Islet of Langerhans (tissue), 1 donor: ENCODE results near the gene IMPA2.

Source experiments
- FAIRE-seq: peaks from one replicate; lab custom pipeline; 2011; peaks lifted over from hg19 to GRCh38; lab: Jason Lieb, UNC

The IMPA2 gene

DNA sequence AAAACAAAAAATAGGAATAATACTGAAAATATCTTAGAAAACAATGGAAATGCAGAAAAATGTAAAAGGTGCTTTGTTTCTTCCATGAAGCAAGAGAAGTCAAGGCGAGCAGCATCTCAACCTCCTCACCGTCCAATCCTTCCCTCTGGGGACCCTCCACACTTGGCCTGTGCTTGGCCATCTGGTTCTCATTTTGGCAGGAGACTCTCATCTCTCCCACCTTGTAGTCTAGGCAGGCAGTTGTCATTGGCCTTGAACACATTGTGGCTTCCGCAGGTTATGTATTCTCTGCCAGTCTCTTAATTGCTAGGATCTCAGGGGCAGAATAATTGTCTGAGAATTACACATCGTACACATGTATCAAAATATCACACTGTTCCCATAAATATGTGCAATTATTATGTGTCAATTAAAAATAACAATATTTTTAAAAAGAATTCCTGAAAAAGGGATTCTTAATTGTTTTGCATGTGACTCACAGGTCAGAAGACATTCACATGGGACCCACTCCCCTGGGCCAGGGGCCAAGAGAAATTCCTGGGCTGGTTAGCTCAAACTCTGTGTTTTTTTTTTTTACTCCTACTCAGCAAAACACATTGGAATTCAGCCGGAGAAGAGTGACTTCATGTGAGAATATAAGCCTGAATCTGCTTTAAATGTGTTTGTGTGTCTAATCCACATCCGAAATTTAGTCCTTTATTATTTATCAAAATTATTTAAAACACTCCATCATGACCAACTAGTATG lies 98.4 kb downstream of the IMPA2 start:
- FAIRE-seq = no peak
